T-helper 1 cell treated with Interleukin-12 subunit alpha and Interleukin-12 subunit beta and Interleukin-4 antibody, amounts not matched to agents 30 μg/mL and 1 μg/mL, for 36 hours (primary cell): ENCODE results near the gene CYP2U1.
A peak's percentile ranks its signal among the peaks of the same experiment; 100 is the strongest.

Experiments used
- H3K27ac Mint-ChIP-seq: one replicate; pipeline ENCODE4 v1.8.0; 2021; ENCODE audit warnings: mild to moderate bottlenecking, mixed read lengths
- H3K27me3 Mint-ChIP-seq: one replicate; pipeline ENCODE4 v1.8.0; 2021; ENCODE audit warnings: low read depth, mixed read lengths
- H3K36me3 Mint-ChIP-seq: one replicate; pipeline ENCODE4 v1.8.0; 2021; ENCODE audit warnings: low read depth, mixed read lengths
- H3K4me1 Mint-ChIP-seq: one replicate; pipeline ENCODE4 v1.8.0; 2021; ENCODE audit warnings: low read depth, mixed read lengths
- H3K4me3 Mint-ChIP-seq: one replicate; pipeline ENCODE4 v1.8.0; 2021; ENCODE audit warnings: mild to moderate bottlenecking, moderate library complexity, mixed read lengths
- H3K9me3 Mint-ChIP-seq: one replicate; pipeline ENCODE4 v1.8.0; 2021; ENCODE audit warnings: mixed read lengths

The CYP2U1 gene

DNA sequence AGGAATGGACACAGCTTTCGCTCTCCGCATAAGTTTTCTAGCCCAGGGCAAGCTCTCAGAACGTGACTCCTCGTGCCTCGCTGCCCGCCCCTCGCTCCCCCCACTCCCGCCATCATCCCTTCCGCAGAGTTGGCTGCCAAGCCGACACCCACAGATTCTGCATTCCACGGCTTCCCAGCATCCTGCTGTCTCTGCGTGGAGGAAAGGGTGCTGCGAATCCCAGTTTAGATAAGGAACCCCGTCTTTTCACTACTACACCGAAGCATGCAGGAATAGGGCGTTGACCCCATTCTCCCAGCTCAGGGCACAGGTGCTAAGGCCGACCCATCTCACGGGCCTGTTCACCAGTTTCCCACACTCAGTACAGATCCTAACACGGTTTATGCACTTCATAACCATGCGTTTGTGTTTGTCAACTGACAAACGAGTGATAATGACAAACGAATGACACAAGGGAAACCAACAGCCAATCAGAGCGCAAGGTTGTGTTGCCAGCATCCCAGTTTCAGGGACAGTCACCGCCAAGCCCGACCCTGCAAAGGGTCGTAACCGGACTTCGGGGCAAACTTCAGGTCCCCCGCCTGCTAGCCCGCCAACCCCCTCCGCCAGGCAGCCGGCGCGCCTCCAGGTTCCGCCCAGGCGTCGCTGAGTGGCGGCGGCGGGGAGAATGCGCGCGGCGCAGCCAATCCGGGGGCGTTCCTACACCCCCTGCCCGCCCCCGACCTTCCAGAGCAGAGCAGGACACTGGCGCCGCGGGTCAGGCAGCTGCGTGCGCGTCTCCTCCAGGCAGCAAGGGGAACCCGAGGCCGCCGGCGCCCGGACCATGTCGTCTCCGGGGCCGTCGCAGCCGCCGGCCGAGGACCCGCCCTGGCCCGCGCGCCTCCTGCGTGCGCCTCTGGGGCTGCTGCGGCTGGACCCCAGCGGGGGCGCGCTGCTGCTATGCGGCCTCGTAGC lies at the start of gene CYP2U1:
Gene CYP2U1, plus strand, starts transcription at position 729 of the 954 bp plus-strand sequence. Its CDS starts 95 bp downstream, at position 824.
- H3K4me3 Mint-ChIP-seq = peak within 1 kb of the TSS; percentile 81
- H3K4me1 Mint-ChIP-seq = peaks cover 19% of the 10 kb centered on the region
- H3K36me3 Mint-ChIP-seq = peaks cover 3% of the 10 kb centered on the region
- H3K9me3 Mint-ChIP-seq = no peaks in the 10 kb centered on the region
- H3K27me3 Mint-ChIP-seq = peaks cover 27% of the 10 kb centered on the region
- peak within 1 kb of the TSS; percentile 60 for H3K27ac Mint-ChIP-seq

DNA sequence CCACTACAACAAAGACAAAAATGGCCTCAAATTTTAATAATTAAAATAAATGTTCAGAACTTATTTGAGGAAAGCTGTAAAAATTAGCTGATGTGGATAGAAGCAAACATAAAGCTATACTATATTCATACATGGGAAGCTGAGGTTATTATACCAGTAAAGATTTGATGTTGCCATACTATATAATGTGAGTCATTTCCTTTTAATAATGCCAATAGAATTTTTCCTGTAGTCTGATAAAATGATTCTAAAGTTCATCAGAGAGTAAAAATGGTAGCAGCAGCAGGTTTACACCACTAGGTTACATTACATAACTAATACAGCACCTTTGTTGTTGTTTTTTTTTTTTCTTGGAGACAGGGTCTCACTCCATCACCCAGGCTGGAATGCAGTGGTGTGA lies 45.5 kb upstream of the CYP2U1 start:
- H3K9me3 Mint-ChIP-seq = peaks cover 11% of the 10 kb centered on the region
- H3K4me3 Mint-ChIP-seq = no peak overlapping the region
- H3K27me3 Mint-ChIP-seq = peaks cover 8% of the 10 kb centered on the region
- H3K4me1 Mint-ChIP-seq = no peaks in the 10 kb centered on the region
- no peaks in the 10 kb centered on the region for H3K36me3 Mint-ChIP-seq
- H3K27ac Mint-ChIP-seq = no peak overlapping the region

GRCh38 chr4:107888237-107888636 lies 43.1 kb upstream of the CYP2U1 start:
- no peaks in the 10 kb centered on the region for H3K27me3 Mint-ChIP-seq
- no peak overlapping the region for H3K4me3 Mint-ChIP-seq
- peaks cover 11% of the 10 kb centered on the region for H3K9me3 Mint-ChIP-seq
- no peak overlapping the region for H3K27ac Mint-ChIP-seq
- no peaks in the 10 kb centered on the region for H3K36me3 Mint-ChIP-seq
- no peaks in the 10 kb centered on the region for H3K4me1 Mint-ChIP-seq

GRCh38 chr4:107890779-107891178 lies 40.6 kb upstream of the CYP2U1 start:
- peaks cover 11% of the 10 kb centered on the region for H3K9me3 Mint-ChIP-seq
- H3K4me1 Mint-ChIP-seq = no peaks in the 10 kb centered on the region
- no peak overlapping the region for H3K27ac Mint-ChIP-seq
- H3K4me3 Mint-ChIP-seq = no peak overlapping the region
- H3K27me3 Mint-ChIP-seq = no peaks in the 10 kb centered on the region
- H3K36me3 Mint-ChIP-seq = no peaks in the 10 kb centered on the region

- H3K27me3 Mint-ChIP-seq = no peaks in the 10 kb centered on the region
- no peak overlapping the region for H3K4me3 Mint-ChIP-seq
- no peaks in the 10 kb centered on the region for H3K4me1 Mint-ChIP-seq
- H3K27ac Mint-ChIP-seq = no peak overlapping the region
- no peaks in the 10 kb centered on the region for H3K36me3 Mint-ChIP-seq
- H3K9me3 Mint-ChIP-seq = peaks cover 11% of the 10 kb centered on the region
Measured at GRCh38 chr4:107891299-107891698, 40.0 kb upstream of the CYP2U1 start.

DNA sequence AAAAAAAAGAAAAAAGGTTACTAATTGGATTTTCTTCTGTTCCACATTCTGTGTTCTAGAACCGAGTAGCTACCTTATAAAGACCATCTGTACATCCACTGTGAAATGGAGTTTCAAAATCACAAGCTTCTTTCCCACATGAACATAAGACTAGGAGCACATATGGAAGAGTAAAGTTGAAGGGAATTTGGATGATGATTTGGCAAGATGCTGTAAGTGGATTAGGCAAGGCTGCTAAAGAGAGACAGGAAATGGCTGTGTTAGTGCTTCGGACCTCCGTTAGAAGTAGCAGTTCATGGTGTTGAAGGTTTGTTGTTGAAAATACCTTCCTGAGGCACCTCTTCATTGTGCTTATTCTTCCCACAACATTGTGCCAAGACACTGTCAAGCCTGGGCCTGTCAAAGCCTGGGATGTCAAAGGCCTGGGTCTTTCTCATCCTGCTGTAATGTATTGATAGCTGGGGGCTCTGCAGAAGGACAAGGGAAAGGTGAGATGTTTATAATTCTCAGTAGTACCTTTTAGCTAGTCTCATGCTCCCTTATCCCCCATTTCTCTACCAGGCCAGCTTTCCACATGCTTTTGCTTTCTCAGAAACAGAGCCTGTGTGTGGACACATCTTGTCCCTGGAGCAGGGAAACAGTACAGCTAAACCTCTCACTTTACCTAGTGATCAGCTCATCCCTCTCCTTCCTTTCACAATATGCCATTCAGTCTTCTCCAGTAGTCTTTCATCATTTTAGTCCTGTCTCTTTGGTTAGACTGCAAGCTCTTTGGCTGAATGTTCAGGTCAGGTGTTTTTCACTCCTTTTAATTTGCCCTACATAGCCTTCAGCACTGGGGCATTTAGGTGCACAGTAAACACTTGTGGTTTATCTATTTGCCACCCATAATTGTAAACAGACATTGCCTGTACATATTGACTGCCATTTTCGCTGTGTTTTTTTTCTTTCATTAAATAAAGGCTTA lies 37.9 kb upstream of the CYP2U1 start:
- H3K27ac Mint-ChIP-seq = no peak overlapping the region
- peaks cover 5% of the 10 kb centered on the region for H3K27me3 Mint-ChIP-seq
- H3K4me3 Mint-ChIP-seq = no peak overlapping the region

DNA sequence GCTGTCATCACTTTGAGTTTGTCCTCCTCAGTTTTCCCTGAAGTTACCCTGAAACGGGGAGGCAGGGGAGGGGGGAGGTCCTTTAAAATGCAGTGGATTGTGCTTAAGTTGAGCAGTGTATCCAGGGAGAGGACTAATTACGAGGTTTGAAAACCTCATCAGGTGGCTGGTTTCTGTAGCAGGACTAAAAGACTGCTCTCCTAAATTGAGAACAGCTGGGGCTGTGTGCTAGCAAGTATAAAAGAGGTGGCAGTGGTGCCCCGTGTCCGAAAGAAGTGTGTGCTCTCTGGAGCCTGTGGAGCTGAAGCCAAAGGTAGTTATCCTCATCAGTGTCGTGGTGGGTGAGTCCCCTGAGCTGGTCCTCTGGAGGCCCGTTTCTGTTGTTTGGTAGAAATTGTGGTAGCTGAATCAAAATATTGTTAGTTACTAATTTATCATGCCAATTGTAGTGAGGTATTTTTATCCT lies 37.2 kb upstream of the CYP2U1 start:
- Mint-ChIP-seq H3K4me3 (no peak overlapping the region), H3K36me3 (no peaks in the 10 kb centered on the region), H3K27ac (no peak overlapping the region), H3K4me1 (no peaks in the 10 kb centered on the region), H3K27me3 (peaks cover 8% of the 10 kb centered on the region), H3K9me3 (peaks cover 8% of the 10 kb centered on the region)

More for the DNA sequence above, 37.9 kb upstream of the CYP2U1 start:
- Mint-ChIP-seq H3K4me1 (no peaks in the 10 kb centered on the region), H3K9me3 (peaks cover 8% of the 10 kb centered on the region), H3K36me3 (no peaks in the 10 kb centered on the region)

DNA sequence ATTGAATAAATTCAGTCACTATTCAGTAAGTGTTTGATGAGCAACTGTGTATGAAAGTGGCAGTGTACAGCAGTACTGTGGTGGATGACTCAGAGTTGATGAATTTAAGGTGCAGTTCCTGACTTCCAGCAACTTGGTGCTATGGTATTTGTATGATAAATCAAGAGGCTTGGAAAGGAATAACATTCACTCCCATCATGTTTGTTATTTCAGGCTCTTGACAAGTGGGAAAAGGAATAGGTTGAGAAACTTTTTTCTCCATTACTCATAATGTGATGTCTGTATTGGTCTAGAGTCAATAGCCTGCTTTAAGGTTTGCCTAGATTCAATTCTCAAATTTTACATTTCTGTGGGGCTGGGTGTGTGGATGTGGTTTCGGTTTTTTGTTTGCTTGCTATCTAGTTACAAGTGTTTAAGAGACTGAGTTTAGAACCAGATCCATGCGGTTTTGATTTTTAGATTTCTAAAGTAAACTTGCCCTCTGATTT lies 35.1 kb upstream of the CYP2U1 start:
- peak overlapping the region; percentile 29 for H3K27ac Mint-ChIP-seq
- H3K4me3 Mint-ChIP-seq = no peak overlapping the region
- no peaks in the 10 kb centered on the region for H3K36me3 Mint-ChIP-seq
- H3K9me3 Mint-ChIP-seq = no peaks in the 10 kb centered on the region
- H3K4me1 Mint-ChIP-seq = no peaks in the 10 kb centered on the region
- peaks cover 19% of the 10 kb centered on the region for H3K27me3 Mint-ChIP-seq

DNA sequence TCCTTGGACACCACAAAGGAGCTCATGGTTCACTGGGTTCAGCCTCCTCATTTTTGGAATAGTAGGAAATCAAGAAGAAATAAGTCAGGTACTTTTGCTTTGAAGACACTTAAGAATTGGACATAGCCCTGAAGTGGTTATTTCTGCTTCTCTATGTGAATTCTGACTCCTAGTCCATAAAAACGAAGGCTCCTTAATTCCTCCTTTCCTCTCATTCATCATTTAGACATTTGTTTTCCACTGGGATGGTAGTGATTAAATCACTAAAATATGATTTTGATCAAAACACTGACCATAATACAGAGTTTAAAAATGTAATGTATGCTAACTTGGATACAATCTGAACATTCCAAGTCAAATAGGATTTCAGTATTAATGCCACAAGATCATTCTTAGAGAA lies 34.7 kb upstream of the CYP2U1 start:
- H3K27me3 Mint-ChIP-seq = peaks cover 23% of the 10 kb centered on the region
- H3K9me3 Mint-ChIP-seq = no peaks in the 10 kb centered on the region
- no peaks in the 10 kb centered on the region for H3K36me3 Mint-ChIP-seq
- no peaks in the 10 kb centered on the region for H3K4me1 Mint-ChIP-seq
- no peak overlapping the region for H3K27ac Mint-ChIP-seq
- H3K4me3 Mint-ChIP-seq = no peak overlapping the region

GRCh38 chr4:107897823-107898222 lies 33.5 kb upstream of the CYP2U1 start:
- H3K27me3 Mint-ChIP-seq = peaks cover 24% of the 10 kb centered on the region
- H3K9me3 Mint-ChIP-seq = no peaks in the 10 kb centered on the region
- H3K36me3 Mint-ChIP-seq = no peaks in the 10 kb centered on the region
- H3K4me1 Mint-ChIP-seq = no peaks in the 10 kb centered on the region
- H3K4me3 Mint-ChIP-seq = no peak overlapping the region
- H3K27ac Mint-ChIP-seq = no peak overlapping the region

- Mint-ChIP-seq H3K4me3 (no peak overlapping the region), H3K27ac (no peak overlapping the region), H3K36me3 (no peaks in the 10 kb centered on the region), H3K27me3 (peaks cover 24% of the 10 kb centered on the region), H3K9me3 (no peaks in the 10 kb centered on the region), H3K4me1 (no peaks in the 10 kb centered on the region)
Measured at GRCh38 chr4:107900067-107900466, 31.3 kb upstream of the CYP2U1 start.

- Mint-ChIP-seq H3K27me3 (peaks cover 24% of the 10 kb centered on the region), H3K36me3 (no peaks in the 10 kb centered on the region), H3K4me3 (no peak overlapping the region), H3K9me3 (no peaks in the 10 kb centered on the region), H3K4me1 (no peaks in the 10 kb centered on the region), H3K27ac (no peak overlapping the region)
Measured at GRCh38 chr4:107900508-107900907, 30.8 kb upstream of the CYP2U1 start.

- Mint-ChIP-seq H3K4me1 (no peaks in the 10 kb centered on the region), H3K27ac (no peak overlapping the region), H3K36me3 (no peaks in the 10 kb centered on the region), H3K27me3 (peaks cover 24% of the 10 kb centered on the region), H3K9me3 (no peaks in the 10 kb centered on the region), H3K4me3 (no peak overlapping the region)
Measured at GRCh38 chr4:107901213-107901934, 30.0 kb upstream of the CYP2U1 start.

DNA sequence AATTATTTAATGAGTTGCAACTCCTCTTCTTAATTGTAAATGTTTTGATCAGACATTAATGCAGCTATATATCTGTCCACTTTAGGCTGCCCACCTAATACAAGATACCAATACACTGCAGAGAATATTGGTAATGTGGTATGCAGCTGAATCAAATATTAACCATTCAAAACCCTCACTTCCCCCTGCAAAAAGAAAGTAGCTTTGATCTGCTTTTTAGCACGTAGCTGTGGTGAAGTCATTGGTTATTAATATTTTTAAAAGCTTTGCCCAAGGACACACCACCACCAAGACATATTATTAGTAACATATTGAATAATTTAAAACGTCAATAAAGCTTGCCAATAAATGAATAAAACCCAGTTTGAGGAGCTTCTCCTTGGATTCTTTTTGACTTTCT lies 28.6 kb upstream of the CYP2U1 start:
- H3K27me3 Mint-ChIP-seq = peaks cover 19% of the 10 kb centered on the region
- no peak overlapping the region for H3K27ac Mint-ChIP-seq
- no peaks in the 10 kb centered on the region for H3K9me3 Mint-ChIP-seq
- no peaks in the 10 kb centered on the region for H3K36me3 Mint-ChIP-seq
- H3K4me3 Mint-ChIP-seq = no peak overlapping the region
- H3K4me1 Mint-ChIP-seq = no peaks in the 10 kb centered on the region
